ENCODE measurements around the gene NOS3. TPM values are rescaled to one million over a fixed set of nuclear protein-coding genes. Genes with fewer than 3 reads are reported as not detected.

The NOS3 gene
- polyA plus RNA-seq, 1 experiment: 1.3 TPM

DNA sequence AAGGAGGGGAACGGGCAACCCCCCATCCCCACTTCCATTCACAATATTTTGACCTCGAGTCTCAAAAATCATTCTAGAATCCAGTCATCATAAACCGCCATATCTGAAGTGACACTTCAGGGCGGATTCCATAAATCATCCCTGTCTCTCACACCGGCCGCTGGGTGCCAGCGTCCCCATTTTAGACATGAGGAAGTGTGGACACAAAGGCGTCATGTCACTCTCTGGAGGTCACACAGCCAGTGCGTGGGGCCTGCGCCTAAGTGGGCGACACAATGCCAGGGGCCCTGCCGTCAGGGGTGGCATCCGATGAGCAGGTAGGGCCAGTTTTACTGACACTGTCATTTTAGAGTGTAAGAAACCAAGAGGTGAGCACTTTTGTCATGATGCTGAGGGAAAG is 32.2 kb upstream of the NOS3 start:
- DNase-seq (ENCODE audit: low read depth): no peak
- CTCF ChIA-PET: interaction anchor here (0.5 to 1.2 kb wide), 4 partner anchors 28 to 1915 kb away, joined by 3 to 4 read pairs (median 3); no protein-coding TSS in a partner anchor
- Histone ChIP-seq H3K36me3 (ENCODE audit: control insufficient read depth, insufficient read depth, low read length) (no peaks in the 10 kb centered on the region), H3K4me3 (ENCODE audit: low read depth, low read length) (no peak overlapping the region), H3K27me3 (ENCODE audit: control insufficient read depth, insufficient read depth, low read length) (peaks cover 8% of the 10 kb centered on the region; the same call in 1 of the 2 replicates)
- TF ChIP-seq CTCF (IDR thresholded peaks at IDR 0.05; ENCODE audit: insufficient read depth, low read depth, low read length): no peak
- POLR2A ChIA-PET: no interaction called here

- H3K4me3 ChIP-seq (ENCODE audit: low read depth, low read length): no peak overlapping the region
- no peak for TF ChIP-seq CTCF (IDR thresholded peaks at IDR 0.05; ENCODE audit: insufficient read depth, low read depth, low read length)
- no peak for DNase-seq (ENCODE audit: low read depth)
- ChIA-PET CTCF (interaction anchor here (0.5 to 1.5 kb wide), 4 partner anchors 27 to 1914 kb away, joined by 3 to 4 read pairs (median 4); no protein-coding TSS in a partner anchor), POLR2A (no interaction called here)
- H3K27me3 ChIP-seq (ENCODE audit: control insufficient read depth, insufficient read depth, low read length): peaks cover 8% of the 10 kb centered on the region; the same call in 1 of the 2 replicates
- H3K36me3 ChIP-seq (ENCODE audit: control insufficient read depth, insufficient read depth, low read length): no peaks in the 10 kb centered on the region
Observed at GRCh38 chr7:150959081-150959480, 31.7 kb upstream of the NOS3 start.

DNA sequence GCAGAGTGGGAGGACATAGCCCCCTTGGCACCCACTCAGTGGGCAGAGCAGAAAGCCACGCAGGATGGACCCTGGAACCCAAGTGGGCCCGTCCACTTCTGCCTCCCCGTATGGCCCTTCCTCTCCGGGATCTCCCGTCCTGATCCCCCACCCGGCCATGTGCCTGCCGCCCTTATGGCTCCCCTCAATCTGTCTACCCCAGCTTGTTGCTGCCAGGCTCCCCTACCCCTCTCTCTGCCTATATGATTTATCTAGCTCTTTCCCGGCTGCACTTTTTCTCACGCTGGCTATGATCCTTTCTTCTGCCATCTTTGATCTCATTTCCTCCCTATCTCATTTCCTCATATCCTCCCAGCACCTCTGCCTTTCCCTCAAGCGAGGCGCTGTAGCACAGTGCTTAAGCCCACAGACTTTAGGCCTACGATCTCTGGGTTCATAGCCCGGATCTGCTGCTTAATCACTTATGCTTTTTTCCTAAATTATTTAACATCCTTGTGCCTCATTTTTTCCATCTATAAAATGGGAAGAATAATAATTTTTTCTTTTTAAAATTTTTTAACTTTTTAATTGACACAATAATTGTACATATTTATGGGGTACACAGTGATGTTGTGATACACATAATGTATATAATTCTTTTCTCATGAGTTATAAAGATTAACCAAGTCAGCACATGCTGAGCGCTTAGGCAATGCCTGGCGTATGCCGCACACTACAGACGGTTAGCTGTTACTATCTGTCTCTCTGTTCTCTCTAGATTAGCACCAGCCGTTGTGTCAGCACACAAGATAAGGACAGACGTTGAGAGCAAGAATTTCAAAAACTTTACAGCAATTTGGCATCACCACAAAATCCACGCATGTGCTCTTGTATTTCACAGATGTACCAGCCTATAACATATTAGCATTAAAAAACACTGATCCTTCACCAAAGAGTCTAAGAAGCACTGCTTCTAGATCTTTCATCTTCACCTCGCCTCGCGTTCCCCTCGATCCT is 30.8 kb upstream of the NOS3 start:
- no peak for DNase-seq (ENCODE audit: low read depth)
- CTCF ChIA-PET: interaction anchor here (1.2 to 1.5 kb wide), 3 partner anchors 26 to 29 kb away, joined by 4 read pairs; no protein-coding TSS in a partner anchor
- POLR2A ChIA-PET: no interaction called here
- Histone ChIP-seq H3K36me3 (ENCODE audit: control insufficient read depth, insufficient read depth, low read length) (no peaks in the 10 kb centered on the region), H3K4me3 (ENCODE audit: low read depth, low read length) (no peak overlapping the region), H3K27me3 (ENCODE audit: control insufficient read depth, insufficient read depth, low read length) (peaks cover 8% of the 10 kb centered on the region; the same call in 1 of the 2 replicates)
- no peak for TF ChIP-seq CTCF (IDR thresholded peaks at IDR 0.05; ENCODE audit: insufficient read depth, low read depth, low read length)

DNA sequence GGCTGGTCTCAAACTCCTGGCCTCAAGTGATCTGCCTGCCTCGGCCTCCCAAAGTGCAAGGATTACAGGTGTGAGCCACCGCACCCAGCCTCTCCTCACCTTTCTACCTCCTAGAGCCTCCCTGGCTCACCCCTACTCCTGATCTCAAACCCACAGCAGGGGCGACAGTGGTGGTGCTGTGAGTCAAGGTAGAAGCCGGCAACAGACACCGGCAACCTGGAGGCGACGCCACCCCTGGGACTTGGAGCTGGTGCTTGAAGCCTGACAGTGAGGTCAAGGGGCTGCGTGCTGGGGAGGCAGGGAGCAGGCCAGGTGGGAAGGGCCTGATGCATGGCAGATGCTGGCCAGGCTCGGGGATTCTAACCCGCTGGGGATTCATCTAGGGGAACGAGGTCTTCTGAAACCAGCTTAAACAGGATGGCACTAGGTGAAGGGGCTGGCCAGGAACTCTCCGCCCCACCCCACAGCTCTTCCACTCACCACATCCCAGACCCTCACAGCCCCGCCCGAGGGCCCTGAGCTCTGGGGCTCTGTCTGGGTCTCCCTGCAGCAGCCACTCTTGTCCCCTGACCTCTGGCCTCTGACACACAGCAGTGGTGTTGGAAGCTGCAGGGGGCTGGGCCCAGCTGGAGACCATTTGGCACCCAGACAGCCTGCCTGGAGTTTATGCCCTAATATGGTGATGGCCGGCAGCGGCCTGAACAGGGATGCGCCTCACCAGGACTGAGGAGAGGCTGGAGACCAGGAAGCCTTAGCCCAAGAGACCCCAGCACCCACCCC is 29.1 kb upstream of the NOS3 start:
- TF ChIP-seq CTCF (IDR thresholded peaks at IDR 0.05; ENCODE audit: insufficient read depth, low read depth, low read length): no peak
- ChIA-PET CTCF (interaction anchor here (1.0 to 5.4 kb wide), 11 partner anchors 9 to 209 kb away, joined by 4 to 50 read pairs (median 6); no protein-coding TSS in a partner anchor), POLR2A (no interaction called here)
- Histone ChIP-seq H3K27me3 (ENCODE audit: control insufficient read depth, insufficient read depth, low read length) (peaks cover 3% of the 10 kb centered on the region), H3K36me3 (ENCODE audit: control insufficient read depth, insufficient read depth, low read length) (no peaks in the 10 kb centered on the region), H3K4me3 (ENCODE audit: low read depth, low read length) (no peak overlapping the region)
- no peak for DNase-seq (ENCODE audit: low read depth)

DNA sequence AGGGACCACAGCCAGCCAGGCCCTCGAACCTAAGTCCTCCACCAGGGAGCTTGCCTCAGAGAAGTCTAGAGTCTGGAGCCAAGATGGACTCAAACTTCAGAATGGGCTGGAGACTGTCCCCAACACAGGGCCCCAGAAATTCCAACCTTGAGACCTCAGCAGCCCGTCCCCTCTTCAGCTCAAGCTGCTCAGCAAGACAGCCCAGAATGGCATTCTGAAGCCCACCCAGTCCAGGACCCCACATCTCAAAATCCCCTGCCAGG is 28.6 kb upstream of the NOS3 start:
- ChIA-PET CTCF (interaction anchor here (0.7 to 5.4 kb wide), 16 partner anchors 9 to 217 kb away, joined by 3 to 50 read pairs (median 5); partner anchors contain the start of gene NOS3), POLR2A (no interaction called here)
- no peak for TF ChIP-seq CTCF (IDR thresholded peaks at IDR 0.05; ENCODE audit: insufficient read depth, low read depth, low read length)
- Histone ChIP-seq H3K36me3 (ENCODE audit: control insufficient read depth, insufficient read depth, low read length) (no peaks in the 10 kb centered on the region), H3K27me3 (ENCODE audit: control insufficient read depth, insufficient read depth, low read length) (peaks cover 3% of the 10 kb centered on the region), H3K4me3 (ENCODE audit: low read depth, low read length) (no peak overlapping the region)
- DNase-seq (ENCODE audit: low read depth): no peak
